Amniotic stem cell (primary cell): Measurements from ENCODE around the gene CES3.
A peak's percentile ranks its signal among the peaks of the same experiment; 100 is the strongest.
"Not testable (repeated sequence)": the region's sequence is repeated elsewhere in the genome, so short reads cannot be mapped to it uniquely, and the experiment has no call there.

Experiments
- DNase-seq: peaks from one replicate; lab custom pipeline; 2025; lab: John Stamatoyannopoulos, UW

The CES3 gene

DNA sequence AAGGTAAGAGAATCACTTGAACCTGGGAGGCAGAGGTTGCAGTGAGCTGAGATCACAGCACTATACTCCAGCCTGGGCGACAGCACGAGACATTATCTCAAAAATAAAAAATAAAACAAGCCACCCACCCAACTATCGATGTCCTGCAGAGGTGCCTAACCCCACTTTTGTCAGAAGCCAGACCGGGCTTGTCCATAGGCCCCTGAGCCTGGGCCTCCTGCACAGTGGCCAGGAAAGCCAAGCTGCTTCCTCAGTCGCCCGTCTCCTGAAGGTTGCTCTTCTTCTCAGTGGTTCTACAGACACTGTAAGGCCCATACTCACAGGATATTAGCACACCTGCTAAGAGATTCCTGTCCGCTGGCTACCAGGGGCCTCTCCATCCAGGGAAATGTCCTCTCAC lies 14.5 kb upstream of the CES3 start:
- DNase-seq, result no peak

DNA sequence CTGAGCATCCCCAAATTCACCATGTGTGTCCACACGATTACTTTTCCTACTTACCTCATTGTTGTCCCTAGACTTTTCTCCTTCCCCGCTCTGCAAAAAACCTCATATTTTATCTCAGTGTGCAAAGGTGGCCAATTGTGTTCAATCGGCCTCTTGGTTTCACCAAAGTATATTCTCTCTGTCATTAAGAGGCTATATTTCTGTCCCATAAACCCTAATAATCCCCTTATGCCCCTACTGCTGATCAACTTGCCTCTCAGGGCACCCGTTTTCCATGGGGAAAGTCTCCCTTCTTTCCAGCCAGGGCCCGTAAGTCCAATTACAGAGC lies 14.1 kb upstream of the CES3 start:
- no peak for DNase-seq

DNA sequence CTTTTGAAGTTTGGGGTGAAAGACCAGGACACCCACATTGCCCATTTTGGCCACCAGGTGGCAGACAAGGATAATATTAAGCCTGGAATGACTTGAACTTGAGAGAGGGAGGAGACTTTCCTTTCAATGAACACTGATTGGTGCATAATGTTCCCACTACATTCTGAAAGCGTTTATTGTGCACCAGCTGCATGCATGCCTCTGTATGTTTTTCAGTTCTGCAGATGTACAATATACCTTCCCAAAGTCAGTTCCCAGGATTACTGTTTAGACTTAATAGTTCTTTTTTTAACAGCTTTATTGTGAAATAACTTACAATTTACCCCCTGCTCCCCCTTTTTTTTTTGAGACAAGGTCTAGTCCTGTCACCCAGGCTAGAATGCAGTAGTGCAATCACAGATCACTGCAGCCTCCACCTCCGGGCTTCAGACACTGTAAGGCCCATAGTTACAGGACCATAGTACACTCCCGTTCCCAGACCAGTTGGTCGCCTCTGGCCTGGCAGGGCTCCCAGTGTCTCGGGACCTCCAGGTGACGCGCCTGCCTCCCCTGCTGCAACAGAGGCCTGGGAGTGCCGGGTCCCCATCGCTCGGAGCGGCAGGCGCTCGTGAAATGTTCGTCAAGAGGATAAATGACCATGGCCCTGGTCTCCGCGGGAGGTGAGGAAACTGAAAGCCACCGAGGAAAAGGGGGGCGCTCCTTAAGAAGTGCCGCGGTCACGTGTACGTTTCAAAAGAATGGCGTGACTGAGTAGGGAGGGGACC lies 13.6 kb upstream of the CES3 start:
- peak; percentile 60 for DNase-seq

DNA sequence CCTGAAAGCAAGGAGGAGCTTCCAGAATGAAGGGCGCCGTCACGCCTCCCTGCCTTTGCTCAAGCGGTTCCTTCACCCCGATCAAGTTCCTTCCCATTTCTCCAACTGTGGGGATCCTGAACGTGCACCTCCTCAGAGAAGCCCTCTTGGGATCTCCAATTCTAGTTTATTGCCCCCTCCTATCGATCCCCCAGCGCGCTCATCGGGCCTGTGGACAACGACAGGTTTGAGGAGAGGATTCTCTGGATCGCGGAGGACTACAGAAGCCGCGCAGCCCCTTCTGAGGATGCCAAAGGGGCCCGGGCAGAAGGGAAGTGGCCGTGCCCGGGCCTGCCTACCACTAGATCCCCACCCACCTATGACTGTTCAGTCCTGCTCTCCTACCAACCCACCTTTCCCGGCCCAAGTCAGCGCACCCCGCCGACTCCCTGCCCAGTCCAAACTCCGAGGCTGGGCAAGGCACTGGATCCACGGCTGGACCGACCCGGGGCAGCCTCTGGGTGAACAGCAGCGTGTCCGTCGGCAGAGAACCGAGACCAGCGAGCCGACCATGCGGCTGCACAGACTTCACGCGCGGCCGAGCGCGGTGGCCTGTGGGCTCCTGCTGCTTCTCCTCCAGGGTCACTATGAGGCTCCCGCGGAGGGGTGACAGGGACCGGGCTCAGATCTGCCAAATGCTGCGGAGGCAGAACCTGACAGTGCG lies 12.8 kb upstream of the CES3 start:
- DNase-seq, result no peak

DNA sequence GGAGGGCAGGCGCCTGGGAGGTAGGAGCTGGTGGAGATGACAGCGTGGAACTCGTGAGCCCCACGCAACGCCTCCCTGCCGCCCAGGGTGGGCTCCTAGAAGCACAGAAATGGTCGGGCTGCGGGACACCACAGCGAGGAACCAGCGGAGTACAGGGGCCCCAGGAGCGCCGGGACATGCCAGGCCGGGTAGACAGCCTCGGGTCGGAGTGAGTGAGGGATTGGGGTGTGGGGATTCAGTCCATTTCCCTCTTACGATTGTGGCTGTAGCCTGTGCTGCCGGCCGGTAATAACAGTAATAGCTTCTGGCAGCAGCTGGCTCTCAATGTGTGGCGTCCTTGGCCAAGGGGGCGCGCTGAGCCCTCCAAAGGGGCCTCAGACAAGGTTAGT lies 12.2 kb upstream of the CES3 start:
- DNase-seq, result no peak

DNA sequence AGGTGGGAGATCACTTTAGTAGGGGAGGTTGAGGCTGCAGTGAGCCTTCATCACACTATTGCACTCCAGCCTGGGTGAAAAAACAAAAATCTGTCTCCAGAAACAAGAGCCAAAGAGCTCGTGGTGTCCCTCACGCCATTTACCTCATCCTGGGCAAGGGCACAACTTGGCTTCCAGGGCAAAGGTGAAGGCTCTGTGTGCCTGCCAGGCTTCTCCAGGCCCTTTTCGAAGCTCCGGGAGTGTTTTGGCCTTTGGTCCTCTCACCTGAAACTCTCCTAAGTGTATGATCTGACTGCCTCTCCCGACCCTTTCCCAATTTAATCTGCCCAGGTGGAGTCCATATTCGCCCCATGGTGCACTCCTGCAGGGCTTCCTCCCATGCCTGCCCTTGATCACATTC lies 11.6 kb upstream of the CES3 start:
- no peak for DNase-seq

DNA sequence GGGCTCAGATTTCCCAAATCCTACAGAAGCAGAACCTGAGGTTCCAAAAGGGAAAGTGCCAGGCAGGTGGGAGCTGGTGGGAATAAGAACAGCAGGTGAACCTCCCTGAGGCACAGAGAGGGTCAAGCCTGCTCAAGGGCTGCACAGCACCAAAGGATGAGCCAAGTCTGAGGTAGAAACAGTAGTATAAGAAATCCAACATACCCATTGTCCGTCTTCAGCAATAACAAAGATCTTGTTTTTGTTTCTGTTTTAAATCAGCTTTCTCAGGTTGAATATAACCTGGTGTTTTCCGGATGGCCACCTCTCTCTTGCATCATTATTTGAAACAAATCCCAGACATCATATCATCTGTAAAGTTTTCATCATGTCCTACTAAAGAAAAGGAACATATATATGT lies 10.6 kb upstream of the CES3 start:
- no peak for DNase-seq

DNA sequence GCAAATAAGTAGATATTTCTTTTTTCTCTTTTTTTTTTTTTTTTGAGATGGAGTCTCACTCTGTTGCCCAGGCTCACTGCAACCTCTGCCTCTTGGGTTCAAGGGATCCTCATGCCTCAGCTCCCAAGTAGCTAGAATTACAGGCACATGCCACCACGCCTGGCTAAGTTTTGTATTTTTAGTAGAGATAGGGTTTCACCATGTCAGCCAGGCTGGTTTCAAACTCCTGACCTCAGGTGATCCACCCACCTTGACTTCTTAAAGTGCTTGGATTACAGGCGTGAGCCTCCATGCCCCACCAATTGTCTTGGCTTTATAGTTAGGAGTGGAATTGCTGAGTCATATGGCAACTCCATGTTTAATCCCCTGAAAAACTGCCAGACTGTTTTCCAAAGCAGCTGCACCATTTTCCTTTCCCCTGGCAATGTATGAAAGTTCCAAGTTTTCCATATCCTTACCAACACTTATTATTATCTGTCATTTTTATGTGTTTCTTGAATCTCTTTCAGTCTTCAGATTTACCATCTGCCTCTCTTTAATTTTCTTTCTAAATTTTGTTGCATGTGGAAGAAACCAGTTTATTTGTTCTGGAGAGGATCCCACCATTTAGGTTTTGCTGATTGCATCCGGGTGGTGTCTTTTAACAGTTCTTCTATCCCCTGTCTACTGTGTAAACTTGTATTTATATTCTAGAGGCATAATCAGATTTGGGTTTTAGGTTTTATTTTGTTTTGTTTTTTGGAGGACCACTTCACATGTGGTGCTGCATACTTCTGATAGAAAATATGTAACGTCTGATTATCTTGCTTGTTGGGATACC lies 9.9 kb upstream of the CES3 start:
- no peak for DNase-seq

DNA sequence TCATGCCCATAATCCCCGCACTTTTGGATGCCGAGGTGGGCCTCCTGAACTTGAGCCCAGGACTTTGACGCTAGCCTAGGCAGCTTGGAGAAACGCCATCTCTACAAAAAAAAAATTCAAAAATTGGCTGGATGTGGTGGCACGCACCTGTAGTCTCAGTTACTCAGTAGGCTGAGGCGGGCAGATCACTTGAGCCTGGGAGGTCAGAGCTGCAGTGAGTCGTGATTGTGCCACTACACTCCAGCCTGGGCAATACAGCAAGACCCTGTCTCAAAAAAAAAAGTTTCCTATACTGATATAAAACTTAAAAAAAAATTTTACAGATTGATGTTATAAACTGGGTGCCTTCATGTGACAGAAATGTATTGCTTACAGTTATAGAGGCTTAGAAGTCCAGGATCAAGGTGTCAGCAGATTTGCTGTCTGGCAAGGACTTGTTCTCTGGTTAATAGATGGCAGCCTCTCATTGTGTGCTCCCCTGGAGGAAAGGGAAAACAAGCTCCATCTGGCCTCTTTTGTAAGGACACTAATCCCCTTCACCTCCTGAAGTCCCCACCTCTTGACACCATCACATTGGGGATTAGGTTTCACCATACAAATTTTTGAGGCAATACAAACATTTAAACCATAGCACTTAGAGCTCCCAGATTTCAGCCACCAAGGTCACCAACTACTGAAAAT lies 8.5 kb upstream of the CES3 start:
- DNase-seq, result no peak

DNA sequence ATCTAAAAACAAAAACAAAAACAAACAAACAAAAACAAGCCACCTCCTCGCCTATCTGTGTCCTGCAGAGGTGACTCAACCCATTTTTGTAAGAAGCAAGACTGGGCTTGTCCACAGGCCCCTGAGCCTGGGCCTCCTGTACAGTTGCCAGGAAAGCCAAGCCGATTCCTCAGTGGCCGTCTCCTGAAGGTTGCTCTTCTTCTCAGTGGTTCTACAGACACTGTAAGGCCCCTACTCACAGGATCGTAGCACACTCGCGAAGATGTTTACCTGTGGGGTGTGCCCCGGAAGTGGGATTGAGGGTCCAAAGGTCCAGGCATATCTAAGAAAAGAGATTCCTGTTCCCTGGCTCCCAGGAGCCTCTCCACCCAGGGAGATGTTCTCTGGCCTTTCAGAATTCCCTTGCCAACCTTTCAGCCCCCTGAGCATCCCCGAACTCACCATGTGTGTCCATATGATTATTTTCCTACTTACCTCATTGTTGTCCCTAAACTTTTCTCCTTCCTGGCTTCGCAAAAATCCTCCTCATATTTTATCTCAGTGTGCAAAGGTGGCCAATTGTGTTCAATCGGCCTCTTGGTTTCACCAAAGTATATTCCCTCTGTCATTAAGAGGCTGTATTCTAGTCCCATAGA lies 7.5 kb upstream of the CES3 start:
- no peak for DNase-seq

DNA sequence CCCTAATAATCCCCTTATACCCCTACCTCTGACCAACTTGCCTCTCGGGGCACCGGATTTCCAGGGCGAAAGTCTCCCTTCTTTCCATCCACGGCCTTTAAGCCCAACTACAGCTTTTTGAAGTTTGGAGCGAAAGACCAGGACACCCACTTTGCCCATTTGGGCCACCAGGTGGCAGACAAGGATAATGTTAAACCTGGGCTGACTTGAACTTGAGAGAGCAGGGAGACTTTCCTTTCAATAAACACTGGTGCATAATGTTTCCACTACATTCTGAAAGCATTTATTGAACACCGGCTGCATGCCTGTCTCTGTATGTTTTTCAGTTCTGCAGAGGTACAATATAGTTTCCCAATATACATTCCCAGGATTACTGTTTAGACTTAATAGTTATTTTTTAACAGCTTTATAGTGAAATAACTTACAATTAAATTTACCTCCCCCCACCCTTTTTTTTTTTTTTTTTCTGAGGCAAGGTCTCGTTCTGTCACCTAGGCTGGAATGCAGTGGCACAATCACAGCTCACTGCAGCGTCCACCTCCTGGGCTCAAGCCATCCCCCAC lies 6.9 kb upstream of the CES3 start:
- DNase-seq, result peak; percentile 69

DNA sequence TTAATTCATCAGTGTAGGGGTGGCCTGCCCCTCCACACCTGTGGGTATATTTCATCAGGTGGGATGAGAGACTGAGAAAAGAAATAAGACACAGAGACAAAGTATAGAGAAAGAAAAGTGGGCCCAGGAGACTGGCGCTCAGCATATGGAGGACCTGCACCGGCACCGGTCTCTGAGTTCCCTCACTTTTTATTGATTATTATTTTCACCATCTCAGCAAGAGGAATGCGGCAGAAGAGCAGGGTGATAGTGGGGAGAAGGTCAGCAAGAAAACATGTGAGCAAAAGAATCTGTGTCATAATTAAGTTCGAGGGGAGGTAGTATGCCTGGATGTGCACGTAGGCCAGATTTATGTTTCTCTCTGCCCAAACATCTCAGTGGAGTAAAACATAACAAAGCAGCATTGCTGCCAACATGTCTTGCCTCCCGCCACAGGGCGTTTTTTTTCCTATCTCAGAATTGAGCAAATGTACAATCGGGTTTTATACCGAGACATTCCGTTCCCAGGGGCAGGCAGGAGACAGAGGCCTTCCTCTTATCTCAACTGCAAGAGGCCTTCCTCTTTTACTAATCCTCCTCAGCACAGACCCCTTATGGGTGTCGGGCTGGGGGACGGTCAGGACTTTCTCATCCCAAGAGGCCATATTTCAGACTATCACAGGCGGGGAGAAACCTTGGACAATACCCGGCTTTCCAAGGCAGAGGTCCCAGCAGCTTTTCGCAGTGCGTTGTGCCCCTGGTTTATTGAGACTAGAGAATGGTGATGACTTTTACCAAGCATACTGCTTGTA lies 5.5 kb upstream of the CES3 start:
- DNase-seq, result not testable (repeated sequence)

DNA sequence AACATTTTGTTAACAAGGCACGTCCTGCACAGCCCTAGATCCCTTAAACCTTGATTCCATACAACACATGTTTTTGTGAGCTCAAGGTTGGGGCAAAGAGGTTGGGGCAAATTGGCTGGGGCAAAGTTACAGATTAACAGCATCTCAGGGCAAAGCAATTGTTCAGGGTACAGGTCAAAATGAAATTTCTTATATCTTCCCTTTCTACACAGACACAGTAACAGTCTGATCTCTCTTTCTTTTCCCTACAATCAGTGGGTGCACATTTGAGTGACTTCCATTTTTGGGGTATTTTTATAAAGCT lies 5.0 kb upstream of the CES3 start:
- DNase-seq, result not testable (repeated sequence)

DNA sequence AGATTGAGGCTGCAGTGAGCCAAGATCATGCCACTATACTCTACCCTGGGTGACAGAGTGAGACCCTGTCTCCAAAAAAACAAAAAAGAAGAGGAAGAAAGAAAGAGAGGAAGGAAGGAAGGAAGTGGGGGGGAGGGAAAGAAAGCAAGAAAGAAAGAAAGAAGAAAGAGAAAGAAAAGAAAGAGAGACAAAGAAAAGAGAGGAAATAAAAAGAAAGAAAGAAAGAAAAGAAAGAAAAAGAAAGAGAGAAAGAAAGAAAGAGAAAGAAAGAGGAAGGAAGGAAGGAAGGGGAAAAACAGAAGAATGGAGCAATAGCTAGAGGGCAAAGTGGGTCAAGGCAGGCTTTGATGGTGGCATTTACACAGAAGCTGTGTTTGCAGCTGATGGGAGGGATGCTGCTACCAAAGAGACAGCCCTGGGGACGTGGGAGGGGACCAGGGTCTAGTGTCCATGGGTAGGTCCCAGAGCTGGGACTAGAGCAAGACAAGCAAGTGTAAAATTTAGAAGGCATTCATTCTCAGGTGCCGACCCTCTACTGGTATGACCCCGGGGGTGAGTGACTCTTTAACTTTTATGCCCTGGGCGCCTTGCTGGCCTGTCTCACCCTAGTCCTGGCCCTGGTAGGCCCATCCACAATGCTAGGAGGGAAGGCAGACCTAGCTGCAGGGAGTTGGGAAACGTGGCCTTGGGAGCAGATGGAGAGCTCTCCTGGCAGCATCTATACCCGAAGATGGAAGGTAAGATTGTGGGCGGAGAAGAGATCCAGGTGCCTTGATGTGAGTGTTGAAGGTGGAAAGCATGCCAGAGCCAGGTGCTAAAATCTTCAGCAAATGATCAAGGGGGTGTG lies 2.0 kb upstream of the CES3 start:
- DNase-seq, result no peak

DNA sequence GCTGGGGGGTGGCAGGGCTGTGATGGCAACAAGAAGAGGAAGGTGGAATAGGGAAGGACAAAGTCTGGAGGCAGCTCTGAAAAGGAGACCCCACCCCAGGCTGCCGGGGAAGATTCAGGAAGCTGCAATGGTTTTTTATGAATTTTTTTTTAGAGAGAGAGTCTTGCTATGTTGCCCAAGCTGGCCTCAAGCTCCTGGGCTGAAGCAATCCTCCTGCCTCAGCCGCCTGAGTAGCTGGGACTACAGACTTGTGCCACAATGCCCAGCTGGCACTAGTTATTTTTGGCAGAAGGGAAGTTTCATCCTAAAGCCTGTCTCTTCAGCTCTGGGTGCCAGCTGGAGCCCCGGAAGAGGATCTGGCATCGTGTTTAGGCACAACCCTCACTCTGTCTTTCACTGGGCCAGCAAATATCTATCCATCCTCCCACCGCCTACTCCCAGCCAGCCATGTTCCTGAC lies 1.3 kb upstream of the CES3 start:
- no peak for DNase-seq

DNA sequence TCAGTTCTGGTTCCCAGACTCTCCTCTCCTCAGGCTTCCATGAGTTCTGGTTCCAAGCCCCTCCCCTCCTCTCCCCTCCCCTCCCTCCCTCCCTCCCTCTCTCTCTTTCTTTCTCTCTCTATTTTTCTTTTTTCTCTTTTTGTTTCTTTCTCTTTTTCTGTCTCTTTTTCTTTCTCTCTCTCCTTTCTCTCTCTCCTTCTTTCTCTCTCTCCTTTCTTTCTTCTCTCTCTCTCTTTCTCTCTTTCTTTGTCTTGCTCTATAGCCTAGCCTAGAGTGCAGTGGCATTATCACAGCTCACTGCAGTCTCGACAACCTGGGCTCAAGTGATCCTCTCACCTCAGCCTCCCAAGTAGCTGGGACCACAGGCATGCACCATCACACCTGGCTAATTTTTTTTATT lies 796 bp upstream of the CES3 start:
- no peak for DNase-seq

DNA sequence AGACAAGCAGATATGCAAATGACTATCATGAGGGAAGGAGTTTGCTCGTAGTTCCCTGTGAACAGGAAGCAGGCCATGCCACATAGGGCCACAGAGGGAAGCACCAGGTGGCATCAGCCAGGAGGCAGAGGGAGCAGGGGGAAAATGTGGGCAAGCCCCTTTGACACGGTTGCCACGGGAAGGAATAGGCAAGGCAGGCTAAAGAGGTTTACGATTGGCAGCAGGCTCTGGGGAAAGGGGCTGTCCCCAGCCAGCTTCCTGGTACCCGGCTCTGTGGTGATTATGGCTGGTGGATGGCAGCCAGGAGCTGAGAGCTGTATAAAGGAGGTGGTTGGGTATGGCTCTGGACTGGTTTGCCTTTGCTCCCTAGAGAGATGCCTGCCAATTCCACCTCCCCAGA lies 848 bp downstream of the CES3 start:
- no peak for DNase-seq

DNA sequence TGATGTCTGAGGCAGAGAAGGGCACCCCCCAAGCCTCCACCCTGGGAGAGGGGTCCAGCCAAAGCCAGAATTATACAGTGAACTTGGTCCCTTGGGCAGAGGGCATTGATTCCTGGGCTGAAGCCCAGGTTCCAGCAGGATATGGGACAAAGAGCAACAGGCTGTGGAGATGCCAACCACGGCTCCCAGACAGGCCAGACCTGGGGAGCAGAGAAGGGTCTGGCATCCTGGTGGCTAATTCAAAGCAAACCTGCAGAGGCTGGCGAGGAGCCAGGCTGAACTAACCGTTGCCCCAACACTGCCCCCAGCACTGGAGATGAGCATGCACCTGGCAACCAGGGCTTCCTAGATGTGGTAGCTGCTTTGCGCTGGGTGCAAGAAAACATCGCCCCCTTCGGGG lies 3.0 kb downstream of the CES3 start:
- no peak for DNase-seq

DNA sequence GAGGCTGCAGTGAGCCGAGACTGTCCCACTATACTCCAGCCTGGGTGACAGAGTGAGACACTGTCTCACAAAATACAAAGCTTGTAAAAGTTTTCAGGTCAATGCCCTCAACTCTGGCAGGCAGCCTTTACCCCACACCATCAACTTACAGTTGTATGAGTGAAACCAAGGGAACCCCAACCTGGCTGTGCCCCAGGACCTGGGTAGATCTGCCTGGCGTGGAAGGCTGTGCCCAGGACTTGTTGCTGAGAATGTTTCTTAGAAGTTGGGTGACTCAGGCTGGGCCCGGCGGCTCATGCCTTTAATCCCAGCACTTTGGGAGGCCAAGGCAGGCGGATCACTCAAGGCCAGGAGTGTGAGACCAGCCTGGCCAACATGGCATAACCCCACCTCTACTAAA lies 7.8 kb downstream of the CES3 start:
- no peak for DNase-seq
